Body of pancreas (tissue), 4 donors: ENCODE data around the gene CRTAP. TPM values are rescaled to one million over a fixed set of nuclear protein-coding genes. Genes with fewer than 3 reads are reported as not detected.
"Not testable (repeated sequence)": the region's sequence is repeated elsewhere in the genome, so short reads cannot be mapped to it uniquely, and the experiment has no call there.

Source experiments
- ATAC-seq: fragments of 150-250 bp; one replicate; pipeline ENCODE4 v1.9.1; 2016
- DNase-seq, 4 donors: peaks; one replicate each; pipeline ENCODE4 v3.0.0-alpha.2; 2019
- H3K27ac ChIP-seq, 4 donors: fragments of 200-600 bp; sonication (generic); 1 replicate in 3 of 4; 2 replicates in 1 of 4; pipeline versions ENCODE4 v1.5.1 to v1.6.1; 2016 to 2019; ENCODE audit warnings: mild to moderate bottlenecking in 1 of 4, mixed read lengths in 1 of 4, moderate library complexity in 1 of 4
- H3K27me3 ChIP-seq, 2 donors: fragments of 200-600 bp; sonication (generic); one replicate each; pipeline ENCODE4 v1.6.0; 2016; ENCODE audit warnings: mild to moderate bottlenecking in 1 of 2
- H3K36me3 ChIP-seq, 2 donors: fragments of 200-600 bp; sonication (generic); replicated peaks in 1 of 2; 2 replicates each; pipeline ENCODE4 v1.5.1; 2016; ENCODE audit warnings: low read depth in 2 of 2; ENCODE audit not compliant: insufficient read depth in 1 of 2
- H3K4me1 ChIP-seq: fragments of 200-600 bp; sonication (generic); one replicate; pipeline ENCODE4 v1.6.0; 2016
- H3K4me3 ChIP-seq, 2 donors: fragments of 200-600 bp; sonication (generic); 1 replicate in 1 of 2; 2 replicates in 1 of 2; pipeline ENCODE4 v1.5.1; 2016 to 2019
- H3K9me3 ChIP-seq, 3 donors: fragments of 200-600 bp; sonication (generic); 1 replicate in 2 of 3; 2 replicates in 1 of 3; pipeline ENCODE4 v1.5.1; 2016
- POLR2A ChIP-seq, 3 donors: fragments of 450-650 bp; IDR thresholded peaks; one replicate each; pipeline ENCODE4 v1.6.1; 2016; ENCODE audit warnings: antibody characterized with exemption in 3 of 3, mild to moderate bottlenecking in 2 of 3
- WGBS, 2 donors: methylation state at CpG; one replicate each; pipeline ENCODE4 v1.1.5; 2017; 5-methylcytosine and 5-hydroxymethylcytosine counted together
- intact Hi-C: fragments of 100-400 bp; cut with DNase I; formaldehyde crosslinking; loops from one replicate; pipeline ENCODE4 v1.15.1; 2023
- total RNA-seq, 2 donors: library from RNA; depleted of rRNA; stranded (reverse); fragments of >200 nt; gene quantifications; one replicate each; pipeline ENCODE4 v1.1.0, GENCODE V29; 2016
- TF ChIP-seq, protein P1 (sequence below), 7 experiments: fragments of 450-650 bp in 4 of 7; fragments of 200-600 bp in 3 of 7; sonication (generic) in 3 of 7; IDR thresholded peaks; one replicate each; pipeline ENCODE4 v1.5.1; 2016 to 2019; ENCODE audit warnings: antibody characterized with exemption in 7 of 7

The CRTAP gene
- total RNA-seq, 2 donors from 2014 or later = 30.0 to 101 TPM

GRCh38 chr3:33104803-33105202 is 9.0 kb upstream of the CRTAP start:
- Histone ChIP-seq H3K4me3 (no peak overlapping the region), H3K9me3 (no peaks in the 10 kb centered on the region), H3K27me3 (no peaks in the 10 kb centered on the region), H3K27ac (no peak overlapping the region), H3K4me1 (no peaks in the 10 kb centered on the region), H3K36me3 (no peaks in the 10 kb centered on the region)
- DNase-seq (no peak), ATAC-seq (no peak)
- TF ChIP-seq POLR2A (IDR thresholded peaks at IDR 0.05) = no peak
- TF ChIP-seq, protein P1, sequence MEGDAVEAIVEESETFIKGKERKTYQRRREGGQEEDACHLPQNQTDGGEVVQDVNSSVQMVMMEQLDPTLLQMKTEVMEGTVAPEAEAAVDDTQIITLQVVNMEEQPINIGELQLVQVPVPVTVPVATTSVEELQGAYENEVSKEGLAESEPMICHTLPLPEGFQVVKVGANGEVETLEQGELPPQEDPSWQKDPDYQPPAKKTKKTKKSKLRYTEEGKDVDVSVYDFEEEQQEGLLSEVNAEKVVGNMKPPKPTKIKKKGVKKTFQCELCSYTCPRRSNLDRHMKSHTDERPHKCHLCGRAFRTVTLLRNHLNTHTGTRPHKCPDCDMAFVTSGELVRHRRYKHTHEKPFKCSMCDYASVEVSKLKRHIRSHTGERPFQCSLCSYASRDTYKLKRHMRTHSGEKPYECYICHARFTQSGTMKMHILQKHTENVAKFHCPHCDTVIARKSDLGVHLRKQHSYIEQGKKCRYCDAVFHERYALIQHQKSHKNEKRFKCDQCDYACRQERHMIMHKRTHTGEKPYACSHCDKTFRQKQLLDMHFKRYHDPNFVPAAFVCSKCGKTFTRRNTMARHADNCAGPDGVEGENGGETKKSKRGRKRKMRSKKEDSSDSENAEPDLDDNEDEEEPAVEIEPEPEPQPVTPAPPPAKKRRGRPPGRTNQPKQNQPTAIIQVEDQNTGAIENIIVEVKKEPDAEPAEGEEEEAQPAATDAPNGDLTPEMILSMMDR (IDR thresholded peaks at IDR 0.05) = no peak
- WGBS, 2 donors = 81 to 93% methylated on average over 3 of the region's 3 CpGs
- intact Hi-C loops = no loop called here

- Histone ChIP-seq H3K4me1 (no peaks in the 10 kb centered on the region), H3K36me3 (no peaks in the 10 kb centered on the region), H3K9me3 (no peaks in the 10 kb centered on the region), H3K4me3 (no peak overlapping the region), H3K27ac (no peak overlapping the region), H3K27me3 (no peaks in the 10 kb centered on the region)
- ATAC-seq = no peak
- no peak for DNase-seq
- WGBS, 2 donors = 59 to 68% methylated on average over 2 to 3 of the region's 3 CpGs
- TF ChIP-seq POLR2A (IDR thresholded peaks at IDR 0.05) = no peak
- TF ChIP-seq, protein P1 (IDR thresholded peaks at IDR 0.05) = no peak
- intact Hi-C loops = no loop called here
These were observed 8.4 kb upstream of the CRTAP start for GRCh38 chr3:33105341-33105948.

DNA sequence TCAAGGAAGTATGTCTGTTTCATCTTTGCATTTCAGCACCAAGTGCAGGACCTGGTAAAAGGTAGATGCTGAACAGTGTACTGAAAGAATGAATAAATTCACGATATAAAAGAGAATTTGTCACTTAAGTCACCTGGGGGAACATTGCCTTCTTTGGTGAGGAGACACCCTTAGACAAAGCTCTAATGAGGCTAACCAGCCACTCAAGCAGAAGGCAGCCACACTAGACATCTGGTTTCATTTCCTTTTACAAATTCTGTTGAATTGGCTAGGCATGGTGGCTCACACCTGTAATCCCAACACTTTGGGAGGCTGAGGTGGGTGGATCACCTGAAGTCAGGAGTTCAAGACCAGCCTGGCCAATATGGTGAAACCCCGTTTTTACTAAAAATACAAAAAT is 7.0 kb upstream of the CRTAP start:
- ATAC-seq, H3K9me3 ChIP-seq, intact Hi-C loops, H3K27ac ChIP-seq, H3K27me3 ChIP-seq, H3K36me3 ChIP-seq, H3K4me1 ChIP-seq, H3K4me3 ChIP-seq, DNase-seq: not testable (repeated sequence)
- WGBS, 2 donors = 56 to 86% methylated on average over 2 of the region's 2 CpGs

GRCh38 chr3:33111581-33111980 is 2.2 kb upstream of the CRTAP start:
- TF ChIP-seq POLR2A (IDR thresholded peaks at IDR 0.05) = no peak
- TF ChIP-seq, protein P1 (IDR thresholded peaks at IDR 0.05) = no peak
- no peaks in the 10 kb centered on the region for H3K9me3 ChIP-seq
- DNase-seq (no peak), ATAC-seq (no peak)
- H3K36me3 ChIP-seq = no peaks in the 10 kb centered on the region
- whole genome bisulfite sequencing, 2 donors = 90 to 95% methylated on average over 8 of the region's 8 CpGs
- no peak overlapping the region for H3K27ac ChIP-seq
- intact Hi-C loops = no loop called here
- no peaks in the 10 kb centered on the region for H3K27me3 ChIP-seq
- H3K4me1 ChIP-seq = peaks cover 24% of the 10 kb centered on the region
- H3K4me3 ChIP-seq = no peak overlapping the region

GRCh38 chr3:33114622-33115023 is 809 bp downstream of the CRTAP start:
- H3K4me1 ChIP-seq = peaks cover 24% of the 10 kb centered on the region
- intact Hi-C loops = no loop called here
- TF ChIP-seq, protein P1 (IDR thresholded peaks at IDR 0.05) = no peak
- TF ChIP-seq POLR2A (IDR thresholded peaks at IDR 0.05) = no peak
- peak overlapping the region; percentile 20 for H3K4me3 ChIP-seq
- no peaks in the 10 kb centered on the region for H3K9me3 ChIP-seq
- no peak for DNase-seq
- H3K36me3 ChIP-seq = no peaks in the 10 kb centered on the region
- H3K27ac ChIP-seq = peak overlapping the region; percentile 92 to 97 (median 96)
- H3K27me3 ChIP-seq = no peaks in the 10 kb centered on the region
- ATAC-seq = no peak
- WGBS, 2 donors = 39 to 53% methylated on average over 13 to 14 of the region's 14 CpGs
